ENCODE results near the gene MCHR1.

The MCHR1 gene

DNA sequence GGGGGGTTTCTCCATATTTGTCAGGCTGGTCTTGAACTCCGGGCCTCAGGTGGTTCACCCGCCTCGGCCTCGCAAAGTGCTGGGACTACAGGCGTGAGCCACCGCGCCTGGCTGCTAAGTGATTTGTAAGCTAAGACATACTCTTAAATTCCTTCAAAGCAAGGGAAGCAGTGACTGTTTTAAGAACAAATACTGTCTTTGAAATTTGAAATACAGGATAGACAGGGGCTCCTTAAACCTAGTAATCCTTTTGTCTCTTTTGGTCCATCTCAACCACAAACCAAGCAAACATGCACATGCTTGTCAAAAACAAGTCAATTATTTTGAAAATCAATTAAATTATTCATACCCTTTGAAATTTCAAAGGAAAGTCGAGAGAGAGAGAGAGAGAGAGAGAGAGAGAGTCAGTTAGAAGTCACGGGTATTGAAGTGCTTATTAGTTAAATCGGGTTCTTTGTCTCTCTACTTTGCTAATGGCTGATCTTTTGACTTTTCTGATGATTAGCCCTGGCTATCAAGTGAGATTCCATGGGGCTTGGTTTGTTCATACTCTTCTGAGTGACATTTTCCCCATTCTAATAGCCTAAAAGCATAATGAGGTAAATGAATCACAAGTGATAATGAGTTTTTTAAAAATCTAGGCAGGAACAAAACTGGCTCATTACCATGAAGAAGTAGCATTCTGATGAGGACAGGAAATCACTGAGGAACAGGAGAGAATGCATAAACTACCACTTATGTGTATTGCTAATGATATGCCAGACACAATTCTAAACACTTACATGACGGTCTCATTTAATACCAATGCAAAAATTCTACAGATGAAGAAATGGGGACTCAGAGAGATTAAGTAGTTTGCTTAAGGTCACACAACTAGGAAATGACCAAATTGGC, 48.0 kb downstream of the MCHR1 start:
- DNase-seq (ENCODE audit: low read depth, low spot score): no peak

DNA sequence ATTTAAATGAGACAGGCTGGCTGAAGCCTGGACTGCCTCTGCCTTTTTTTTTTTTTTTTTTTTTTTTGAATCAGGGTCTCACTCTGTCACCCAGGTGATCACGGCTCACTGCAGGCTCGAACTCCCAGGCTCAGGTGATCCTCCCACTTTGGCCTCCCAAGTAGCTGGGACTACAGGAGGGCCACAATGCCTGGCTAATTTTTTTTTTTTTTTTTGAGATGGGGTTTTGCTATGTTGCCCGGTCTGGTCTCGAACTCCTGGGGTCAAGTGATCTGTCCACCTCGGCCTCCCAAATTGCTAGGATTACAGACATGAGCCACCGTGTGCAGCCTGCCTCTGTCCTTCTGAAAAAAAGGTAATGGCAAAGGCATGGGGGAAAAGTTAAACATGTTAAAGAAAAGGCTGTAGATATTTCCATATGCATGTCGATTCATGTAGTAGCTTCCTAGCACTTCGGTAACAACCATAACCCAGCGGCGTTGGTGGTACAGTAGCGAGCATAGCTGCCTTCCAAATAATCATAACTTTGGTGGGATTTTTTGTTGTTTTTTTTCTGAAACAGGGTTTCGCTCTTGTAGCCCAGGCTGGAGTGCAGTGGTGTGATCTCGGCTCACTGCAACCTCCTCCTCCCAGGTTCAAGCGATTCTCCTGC, 48.8 kb downstream of the MCHR1 start:
- DNase-seq (ENCODE audit: low read depth, low spot score): peak; percentile 23

GRCh38 chr22:40728731-40729189, 49.5 kb downstream of the MCHR1 start:
- peak; percentile 79 for DNase-seq (ENCODE audit: low read depth, low spot score)

DNA sequence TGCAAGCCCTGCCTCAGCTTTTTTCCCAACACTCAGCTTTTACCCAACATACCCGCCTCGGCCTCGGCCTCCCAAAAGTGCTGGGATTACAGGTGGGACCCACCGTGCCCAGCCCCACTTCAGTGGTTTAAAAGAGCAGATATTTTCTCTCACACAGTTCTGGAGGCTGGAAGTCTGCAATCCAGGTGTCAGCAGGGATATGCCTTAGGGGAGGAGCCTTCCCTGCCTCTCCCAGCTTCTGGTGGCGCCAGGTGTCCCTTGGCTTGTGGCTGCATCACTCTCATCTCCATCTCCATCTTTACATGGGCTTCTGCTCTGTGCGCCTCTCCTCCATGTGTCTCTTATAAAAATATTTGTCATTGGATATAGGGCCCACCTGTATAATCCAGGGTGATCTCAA, 50.0 kb downstream of the MCHR1 start:
- DNase-seq (ENCODE audit: low read depth, low spot score): no peak

Data from ELF-1 (cell line).